Urinary bladder (tissue), 4 donors: ENCODE data around the gene COL26A1. TPM values are rescaled to one million over a fixed set of nuclear protein-coding genes. Genes with fewer than 3 reads are reported as not detected.
"Not testable (repeated sequence)": the region's sequence is repeated elsewhere in the genome, so short reads cannot be mapped to it uniquely, and the experiment has no call there.

Experiments
- DNase-seq: peaks from one replicate; pipeline ENCODE4 v3.0.0-alpha.2; 2015; ENCODE audit errors: extremely low spot score
- H3K27ac ChIP-seq: one replicate; pipeline ENCODE4 v1.5.1; 2013; ENCODE audit warnings: low read depth, mild to moderate bottlenecking, moderate library complexity
- H3K36me3 ChIP-seq: one replicate; pipeline ENCODE4 v1.6.1; 2013; ENCODE audit warnings: mild to moderate bottlenecking, moderate library complexity; ENCODE audit not compliant: insufficient read depth
- H3K4me1 ChIP-seq: one replicate; pipeline ENCODE4 v1.6.1; 2013; ENCODE audit warnings: mild to moderate bottlenecking, moderate library complexity; ENCODE audit not compliant: insufficient read depth
- H3K4me3 ChIP-seq: one replicate; pipeline ENCODE4 v1.5.1; 2013; ENCODE audit warnings: low read depth, low read length
- WGBS: extraction: QIAGEN DNeasy Blood & Tissue Kit; methylation state at CpG from one replicate; pipeline ENCODE4 v1.1.7; 2013; 5-methylcytosine and 5-hydroxymethylcytosine counted together
- polyA plus RNA-seq: library from polyadenylated mRNA; stranded (reverse); fragments of 200-250 nt; gene quantifications from one replicate; pipeline ENCODE4 v1.2.3, GENCODE V29; 2013
- total RNA-seq: library from RNA; depleted of rRNA; stranded (reverse); fragments of >200 nt; gene quantifications from one replicate; pipeline ENCODE4 v1.2.3, GENCODE V29; 2014
- donor health status: healthy with polysubstance abuse.
- donor health status: healthy.

COL26A1 gene
- total and polyA plus RNA-seq, 2 donors, result 0.06 to 2.9 TPM

DNA sequence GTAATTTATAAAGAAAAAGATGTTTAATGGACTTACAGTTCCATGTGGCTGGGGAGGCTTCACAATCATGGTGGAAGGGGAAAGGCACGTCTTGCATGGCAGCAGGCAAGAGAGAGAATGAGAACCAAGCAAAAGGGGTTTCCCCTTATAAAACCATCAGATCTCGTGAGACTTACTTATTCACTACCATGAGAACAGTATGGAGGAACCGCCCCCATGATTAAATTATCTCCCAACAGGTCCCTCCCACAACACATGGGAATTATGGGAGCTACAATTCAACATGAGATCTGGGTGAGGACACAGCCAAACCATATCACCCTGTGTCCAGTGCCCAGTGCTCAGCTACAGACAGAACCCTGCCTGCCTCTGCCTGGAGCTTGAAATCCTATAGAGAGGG is 197.3 kb downstream of the COL26A1 start:
- DNase-seq, H3K27ac ChIP-seq, H3K4me3 ChIP-seq, H3K36me3 ChIP-seq, H3K4me1 ChIP-seq: not testable (repeated sequence)
- 80% methylated on average over 3 of the region's 3 CpGs for WGBS

DNA sequence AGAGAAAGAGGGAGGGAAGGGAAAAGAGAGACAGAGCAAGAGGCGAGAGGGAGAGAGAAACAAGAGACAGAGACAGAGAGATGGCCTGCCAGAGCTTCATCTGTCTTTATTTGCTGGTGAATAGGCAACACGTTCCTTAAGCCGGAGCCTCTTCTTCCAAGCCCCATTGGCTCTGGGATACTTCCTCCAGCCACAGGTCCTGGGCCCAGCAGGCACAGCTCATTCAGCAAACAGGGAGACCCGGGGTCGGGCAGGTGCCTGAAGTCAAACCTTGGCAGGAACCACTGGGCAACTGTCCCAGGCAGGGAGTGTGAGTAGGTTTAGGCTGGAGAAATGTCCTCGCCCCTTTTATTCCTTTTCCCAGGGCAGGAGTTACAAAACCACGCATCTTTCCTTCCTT is 198.2 kb downstream of the COL26A1 start:
- WGBS, result 69% methylated on average over 7 of the region's 7 CpGs
- DNase-seq, result no peak

DNA sequence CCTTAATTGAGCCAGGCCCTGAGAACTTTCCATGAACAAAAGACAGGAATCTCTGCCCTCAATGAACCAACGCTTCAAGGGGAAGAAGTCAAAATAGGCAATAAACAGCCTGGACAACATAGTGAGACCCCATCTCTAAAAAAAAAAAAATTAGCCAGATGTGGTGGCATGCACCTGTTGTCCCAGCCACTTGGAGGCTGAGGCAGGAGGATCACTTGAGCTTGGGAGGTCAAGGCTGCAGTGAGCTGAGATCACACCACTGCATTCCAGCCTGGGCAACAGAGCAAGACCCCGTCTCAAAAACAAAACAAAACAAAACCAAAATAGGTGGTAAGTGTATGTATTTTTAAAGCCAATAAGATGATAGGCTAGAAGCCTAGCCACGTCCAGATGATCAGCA is 198.6 kb downstream of the COL26A1 start:
- 55% methylated on average over 3 of the region's 3 CpGs for WGBS
- H3K36me3 ChIP-seq, DNase-seq, H3K4me3 ChIP-seq, H3K27ac ChIP-seq, H3K4me1 ChIP-seq: not testable (repeated sequence)

More for the DNA sequence above, 198.2 kb downstream of the COL26A1 start:
- Histone ChIP-seq H3K4me1 (no peaks in the 10 kb centered on the region), H3K36me3 (no peaks in the 10 kb centered on the region), H3K4me3 (no peak overlapping the region), H3K27ac (no peak overlapping the region)

- 71% methylated on average over 15 of the region's 15 CpGs for WGBS
- no peaks in the 10 kb centered on the region for H3K4me1 ChIP-seq
- H3K27ac ChIP-seq, result no peak overlapping the region
- no peaks in the 10 kb centered on the region for H3K36me3 ChIP-seq
- no peak for DNase-seq
- H3K4me3 ChIP-seq, result no peak overlapping the region
Measured at GRCh38 chr7:101562531-101563197, 200.0 kb downstream of the COL26A1 start.

DNA sequence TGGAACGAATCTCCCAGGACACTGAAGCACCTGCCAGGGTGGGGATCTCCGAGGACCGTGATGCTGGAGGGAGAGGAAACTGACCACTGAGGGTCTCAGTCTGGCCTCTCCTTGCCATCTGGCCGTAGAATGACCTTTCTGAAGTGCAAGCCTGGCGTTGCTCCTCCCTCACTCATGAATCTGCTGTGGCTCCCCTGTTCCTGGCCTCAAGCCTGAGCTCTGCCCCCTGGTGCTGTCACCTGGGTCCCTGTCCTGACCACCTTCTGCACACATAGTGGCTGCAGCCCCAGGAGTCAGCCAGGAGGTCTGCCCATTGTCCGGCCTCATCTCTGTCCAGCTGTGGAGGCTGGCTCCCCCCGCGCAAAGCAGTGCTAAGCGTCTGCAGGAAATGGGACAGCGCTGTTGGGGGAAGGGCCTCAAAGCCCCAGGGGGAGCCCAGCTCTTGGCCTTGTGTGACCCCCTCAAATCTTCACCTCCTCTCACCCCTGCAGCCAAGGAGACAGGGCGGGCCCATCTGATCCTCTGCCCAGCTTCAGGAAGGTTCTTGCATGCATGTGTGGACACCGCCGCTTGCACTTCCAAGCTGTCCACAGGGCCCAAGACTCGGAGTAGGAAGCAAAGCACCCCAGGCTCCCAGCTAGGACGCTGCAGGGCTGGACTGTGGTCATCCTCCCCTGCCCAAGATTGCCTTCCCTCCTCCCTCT is 200.7 kb downstream of the COL26A1 start:
- no peak for DNase-seq
- H3K4me1 ChIP-seq, result no peaks in the 10 kb centered on the region
- WGBS, result 61% methylated on average over 15 of the region's 15 CpGs
- H3K27ac ChIP-seq, result no peak overlapping the region
- no peak overlapping the region for H3K4me3 ChIP-seq
- H3K36me3 ChIP-seq, result no peaks in the 10 kb centered on the region

GRCh38 chr7:101563943-101564777 is 201.5 kb downstream of the COL26A1 start:
- H3K27ac ChIP-seq, result no peak overlapping the region
- H3K36me3 ChIP-seq, result no peaks in the 10 kb centered on the region
- no peaks in the 10 kb centered on the region for H3K4me1 ChIP-seq
- H3K4me3 ChIP-seq, result no peak overlapping the region
- 73% methylated on average over 23 of the region's 23 CpGs for WGBS
- no peak for DNase-seq

DNA sequence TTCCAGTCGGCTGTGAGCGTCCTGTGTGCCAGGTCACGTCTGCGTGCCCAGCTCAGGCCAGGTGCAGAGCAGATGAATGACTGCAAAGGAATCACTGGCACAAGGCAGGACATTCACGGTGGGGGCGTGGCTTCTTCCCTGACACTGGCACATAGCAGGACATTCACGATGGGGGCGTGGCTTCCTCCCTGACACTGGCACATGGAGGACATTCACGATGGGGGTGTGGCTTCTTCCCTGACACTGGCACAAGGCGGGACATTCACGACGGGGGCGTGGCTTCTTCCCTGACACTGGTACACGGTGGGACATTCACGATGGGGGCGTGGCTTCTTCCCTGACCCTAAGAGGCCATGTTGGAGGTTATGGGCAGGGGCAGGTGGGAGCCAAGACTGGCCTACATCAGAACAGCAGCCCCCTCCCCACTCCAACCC is 202.1 kb downstream of the COL26A1 start:
- no peaks in the 10 kb centered on the region for H3K4me1 ChIP-seq
- no peak for DNase-seq
- WGBS, result 35% methylated on average over 16 of the region's 16 CpGs
- H3K36me3 ChIP-seq, result no peaks in the 10 kb centered on the region
- H3K4me3 ChIP-seq, result no peak overlapping the region
- H3K27ac ChIP-seq, result no peak overlapping the region

- WGBS, result 81% methylated on average over 8 of the region's 8 CpGs
- DNase-seq, result no peak
- no peaks in the 10 kb centered on the region for H3K4me1 ChIP-seq
Measured at GRCh38 chr7:101565601-101566209, 203.0 kb downstream of the COL26A1 start.

DNA sequence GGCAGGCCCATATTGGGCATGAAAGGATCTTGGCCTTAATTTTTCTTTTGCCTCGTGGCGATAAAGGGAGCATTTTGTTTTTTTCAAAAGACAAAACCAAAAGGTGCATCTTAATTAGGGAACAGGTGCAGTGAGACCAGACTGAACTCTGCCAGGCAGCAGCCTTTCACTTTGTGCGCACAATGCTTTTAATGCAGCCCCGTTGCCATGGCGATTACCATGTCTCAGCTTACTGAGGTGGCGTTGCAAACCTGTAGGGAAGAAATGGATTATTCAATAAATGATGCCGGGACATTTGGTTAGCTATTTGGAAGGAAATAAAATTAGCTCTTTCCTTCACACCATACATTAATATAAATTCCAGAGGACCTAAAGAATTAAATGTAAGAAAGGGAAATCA is 204.6 kb downstream of the COL26A1 start:
- H3K27ac ChIP-seq, result no peak overlapping the region
- WGBS, result 85% methylated on average over 7 of the region's 7 CpGs
- no peak for DNase-seq
- H3K36me3 ChIP-seq, result no peaks in the 10 kb centered on the region
- no peaks in the 10 kb centered on the region for H3K4me1 ChIP-seq
- H3K4me3 ChIP-seq, result no peak overlapping the region

More at GRCh38 chr7:101565601-101566209, 203.0 kb downstream of the COL26A1 start:
- no peaks in the 10 kb centered on the region for H3K36me3 ChIP-seq
- H3K4me3 ChIP-seq, result no peak overlapping the region
- no peak overlapping the region for H3K27ac ChIP-seq

DNA sequence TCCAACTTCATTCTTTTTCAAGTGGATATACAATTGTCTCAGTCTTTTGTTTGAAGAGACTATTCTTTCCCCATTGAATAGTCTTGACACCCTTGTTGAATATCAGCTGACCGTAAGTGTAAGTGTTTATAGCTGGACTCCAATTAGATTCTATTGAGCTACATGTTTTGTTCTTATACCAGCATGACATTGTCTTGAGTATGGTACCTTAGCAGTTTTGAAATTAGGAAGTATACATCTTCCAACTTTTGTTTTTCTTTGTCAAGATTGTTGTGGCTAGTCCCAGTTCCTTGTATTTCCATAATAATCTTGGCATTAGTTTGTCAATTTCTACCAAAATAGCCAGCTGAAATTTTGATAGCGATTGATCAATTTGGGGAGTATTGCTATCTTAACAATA is 209.5 kb downstream of the COL26A1 start:
- WGBS, result 94% methylated on average over 2 of the region's 2 CpGs
- H3K27ac ChIP-seq, result no peak overlapping the region
- no peaks in the 10 kb centered on the region for H3K4me1 ChIP-seq
- no peak overlapping the region for H3K4me3 ChIP-seq
- no peak for DNase-seq
- no peaks in the 10 kb centered on the region for H3K36me3 ChIP-seq

DNA sequence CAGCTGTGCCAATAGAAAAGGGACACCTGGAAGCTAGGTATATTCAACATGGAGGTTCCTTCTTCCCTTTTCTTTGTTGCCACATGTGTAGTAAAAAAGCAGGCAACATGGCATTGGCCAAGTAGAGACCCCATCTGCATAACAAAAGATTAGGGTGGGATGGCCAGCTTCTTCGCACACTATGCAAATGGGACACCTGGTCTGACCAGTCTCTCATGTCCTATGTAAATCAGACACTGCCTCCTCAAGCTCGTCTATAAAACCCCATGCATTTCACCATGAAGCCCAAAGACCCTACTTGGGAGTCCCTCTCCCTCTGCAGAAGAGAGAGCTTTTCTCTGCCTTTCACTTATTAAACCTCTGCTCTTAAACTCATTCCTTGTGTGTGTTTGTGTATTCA is 212.5 kb downstream of the COL26A1 start:
- Histone ChIP-seq H3K36me3 (no peaks in the 10 kb centered on the region), H3K4me1 (no peaks in the 10 kb centered on the region), H3K4me3 (no peak overlapping the region), H3K27ac (no peak overlapping the region)
- no peak for DNase-seq
- WGBS, result 49% methylated on average over 2 of the region's 2 CpGs

GRCh38 chr7:101575721-101576120 is 213.0 kb downstream of the COL26A1 start:
- DNase-seq, result no peak
- H3K36me3 ChIP-seq, result no peaks in the 10 kb centered on the region

DNA sequence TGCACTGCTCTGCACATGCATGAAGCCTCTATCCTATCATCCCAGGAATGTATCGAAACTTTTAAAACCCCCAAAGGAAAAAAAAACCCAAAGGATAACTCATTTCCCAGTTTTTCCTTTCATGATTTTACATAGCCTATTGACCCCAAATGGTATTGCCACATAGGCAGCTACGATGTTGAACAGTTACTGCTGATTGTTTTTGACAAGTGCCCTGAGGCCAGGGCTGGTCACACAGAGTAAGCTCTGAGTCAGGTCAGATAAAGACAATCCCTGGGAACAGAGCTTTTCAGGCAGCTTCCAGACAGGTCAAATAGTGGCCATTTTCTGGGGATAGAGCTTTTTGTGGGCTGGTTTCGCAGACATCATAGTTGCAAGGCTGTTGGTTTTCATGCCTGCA is 214.3 kb downstream of the COL26A1 start:
- 89% methylated on average over 3 of the region's 3 CpGs for WGBS
- Histone ChIP-seq H3K36me3 (no peaks in the 10 kb centered on the region), H3K27ac (no peak overlapping the region), H3K4me1 (no peaks in the 10 kb centered on the region), H3K4me3 (no peak overlapping the region)
- DNase-seq, result no peak

More at GRCh38 chr7:101575721-101576120, 213.0 kb downstream of the COL26A1 start:
- H3K4me1 ChIP-seq, result no peaks in the 10 kb centered on the region
- H3K27ac ChIP-seq, result no peak overlapping the region
- no peak overlapping the region for H3K4me3 ChIP-seq
